Measurements from ENCODE around the gene PCDHGA4.
"Not testable (repeated sequence)": the region's sequence is repeated elsewhere in the genome, so short reads cannot be mapped to it uniquely, and the experiment has no call there.

The PCDHGA4 gene

DNA sequence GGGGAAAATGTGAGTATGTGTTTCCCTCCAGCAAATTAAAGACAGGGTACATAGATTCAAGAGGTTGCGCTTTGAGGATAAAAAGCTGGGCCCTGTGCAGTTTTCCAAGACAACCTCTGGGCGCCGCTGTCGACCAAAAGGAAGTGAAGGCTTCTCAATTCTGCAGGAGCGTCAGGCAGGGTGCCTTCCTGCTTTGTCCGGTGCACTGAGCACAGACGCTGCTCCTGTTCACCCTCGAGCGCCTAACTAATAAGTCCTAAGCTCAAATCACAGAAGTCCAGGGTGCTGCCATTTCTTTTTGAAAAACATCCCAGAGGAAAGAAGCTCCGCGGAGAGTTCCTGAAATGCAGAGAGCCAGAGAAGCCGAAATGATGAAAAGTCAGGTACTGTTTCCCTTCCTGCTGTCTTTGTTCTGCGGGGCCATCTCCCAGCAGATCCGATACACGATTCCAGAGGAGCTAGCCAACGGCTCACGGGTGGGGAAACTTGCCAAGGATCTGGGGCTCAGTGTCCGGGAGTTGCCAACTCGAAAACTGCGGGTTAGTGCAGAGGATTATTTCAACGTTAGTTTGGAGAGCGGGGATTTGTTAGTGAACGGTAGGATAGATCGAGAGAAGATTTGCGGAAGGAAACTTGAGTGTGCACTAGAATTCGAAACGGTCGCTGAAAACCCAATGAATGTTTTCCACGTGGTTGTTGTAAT is 4.8 kb upstream of the PCDHGA4 start, which contains the start of gene PCDHGB1:
PCDHGB1 (plus strand) TSS at position 183 of the 703 bp plus-strand sequence; CDS start at position 345, 162 bp downstream.
- peak; percentile 1 for DNase-seq

GRCh38 chr5:141351591-141351990 is 3.2 kb upstream of the PCDHGA4 start:
- no peak for DNase-seq

DNA sequence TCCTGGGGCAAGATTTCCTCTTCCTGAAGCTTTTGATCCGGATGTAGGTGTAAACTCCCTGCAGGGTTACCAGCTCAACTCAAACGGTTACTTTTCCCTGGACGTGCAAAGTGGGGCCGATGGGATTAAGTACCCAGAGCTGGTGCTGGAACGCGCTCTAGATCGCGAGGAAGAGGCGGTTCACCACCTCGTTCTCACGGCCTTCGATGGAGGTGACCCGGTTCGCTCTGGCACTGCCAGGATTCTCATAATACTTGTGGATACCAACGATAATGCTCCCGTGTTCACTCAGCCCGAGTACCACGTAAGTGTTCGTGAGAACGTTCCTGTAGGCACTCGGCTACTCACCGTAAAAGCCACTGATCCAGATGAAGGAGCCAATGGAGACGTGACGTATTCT is 820 bp downstream of the PCDHGA4 start:
- no peak for DNase-seq

- no peak for DNase-seq
Measured at GRCh38 chr5:141356133-141356532, 1.3 kb downstream of the PCDHGA4 start.

DNA sequence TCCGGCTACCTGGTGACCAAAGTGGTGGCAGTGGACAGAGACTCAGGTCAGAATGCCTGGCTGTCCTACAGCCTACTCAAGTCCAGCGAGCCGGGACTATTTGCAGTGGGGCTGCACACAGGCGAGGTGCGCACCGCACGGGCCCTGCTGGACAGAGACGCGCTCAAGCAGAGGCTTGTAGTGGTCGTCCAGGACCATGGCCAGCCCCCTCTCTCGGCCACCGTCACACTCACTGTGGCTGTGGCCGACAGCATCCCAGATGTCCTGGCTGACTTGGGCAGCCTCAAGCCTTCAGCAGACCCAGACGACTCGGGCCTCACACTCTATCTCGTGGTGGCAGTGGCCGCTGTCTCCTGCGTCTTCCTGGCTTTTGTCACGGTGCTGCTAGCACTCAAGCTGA is 2.1 kb downstream of the PCDHGA4 start:
- no peak for DNase-seq

- peak; percentile 29 for DNase-seq
Measured at GRCh38 chr5:141359790-141360426, 5.1 kb downstream of the PCDHGA4 start, which contains the start of gene PCDHGB2. Gene PCDHGB2, plus strand, starts transcription at chr5:141359994. Its CDS starts 142 bp downstream, at chr5:141360136.

GRCh38 chr5:141360685-141361084 is 5.9 kb downstream of the PCDHGA4 start:
- no peak for DNase-seq

DNA sequence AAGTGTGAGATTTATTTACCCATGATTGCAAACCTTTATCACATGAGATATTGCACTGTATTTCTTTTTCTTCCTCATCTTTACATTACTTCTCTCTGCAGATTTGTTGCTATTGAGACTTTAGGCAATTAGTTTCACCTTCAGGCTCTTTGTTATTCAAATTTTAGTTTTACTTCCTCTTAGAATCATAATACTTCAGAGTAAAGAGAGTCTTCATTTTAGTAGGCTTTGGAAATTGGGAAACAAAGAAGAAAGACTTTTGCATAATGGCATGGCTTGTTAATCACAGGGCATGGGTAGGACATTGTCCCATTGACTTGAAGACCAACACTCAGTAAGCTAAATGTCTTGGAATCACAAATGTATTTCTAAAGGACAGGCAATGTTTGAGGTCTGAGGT is 7.9 kb downstream of the PCDHGA4 start:
- no peak for DNase-seq

GRCh38 chr5:141363952-141364660 is 9.3 kb downstream of the PCDHGA4 start, which contains the start of gene PCDHGA5:
Gene PCDHGA5, plus strand, starts transcription at chr5:141364162. Its CDS starts 169 bp downstream, at chr5:141364331.
- no peak for DNase-seq

GRCh38 chr5:141366016-141366896 is 11.4 kb downstream of the PCDHGA4 start:
- no peak for DNase-seq

- no peak for DNase-seq
Measured at GRCh38 chr5:141369994-141370848, 15.4 kb downstream of the PCDHGA4 start, which contains the start of gene PCDHGB3. Gene PCDHGB3, plus strand, starts transcription at chr5:141370242. Its CDS starts 153 bp downstream, at chr5:141370395.

DNA sequence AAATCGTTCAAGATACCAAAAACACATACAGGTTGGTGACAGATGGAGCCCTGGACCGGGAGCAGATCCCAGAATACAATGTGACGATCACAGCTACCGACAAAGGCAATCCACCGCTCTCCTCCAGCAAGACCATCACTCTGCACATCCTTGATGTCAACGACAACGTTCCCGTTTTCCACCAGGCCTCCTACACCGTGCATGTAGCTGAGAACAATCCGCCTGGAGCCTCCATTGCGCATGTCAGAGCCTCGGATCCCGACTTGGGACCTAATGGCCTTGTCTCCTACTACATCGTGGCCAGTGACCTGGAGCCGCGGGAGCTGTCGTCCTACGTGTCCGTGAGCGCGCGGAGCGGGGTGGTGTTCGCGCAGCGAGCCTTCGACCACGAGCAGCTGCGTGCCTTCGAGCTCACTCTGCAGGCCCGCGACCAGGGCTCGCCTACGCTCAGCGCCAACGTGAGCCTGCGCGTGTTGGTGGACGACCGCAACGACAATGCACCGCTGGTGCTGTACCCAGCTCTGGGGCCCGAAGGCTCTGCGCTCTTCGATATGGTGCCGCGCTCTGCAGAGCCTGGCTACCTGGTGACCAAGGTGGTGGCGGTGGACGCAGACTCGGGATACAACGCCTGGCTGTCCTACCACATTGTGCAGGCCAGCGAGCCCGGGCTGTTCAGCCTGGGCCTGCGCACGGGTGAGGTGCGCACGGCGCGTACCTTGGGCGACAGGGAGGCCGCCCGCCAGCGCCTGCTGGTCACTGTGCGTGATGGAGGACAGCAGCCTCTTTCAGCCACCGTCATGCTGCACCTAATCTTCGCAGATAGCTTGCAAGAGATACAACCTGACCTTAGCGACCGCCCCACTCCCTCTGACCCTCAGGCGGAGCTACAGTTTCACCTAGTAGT is 17.0 kb downstream of the PCDHGA4 start:
- no peak for DNase-seq

DNA sequence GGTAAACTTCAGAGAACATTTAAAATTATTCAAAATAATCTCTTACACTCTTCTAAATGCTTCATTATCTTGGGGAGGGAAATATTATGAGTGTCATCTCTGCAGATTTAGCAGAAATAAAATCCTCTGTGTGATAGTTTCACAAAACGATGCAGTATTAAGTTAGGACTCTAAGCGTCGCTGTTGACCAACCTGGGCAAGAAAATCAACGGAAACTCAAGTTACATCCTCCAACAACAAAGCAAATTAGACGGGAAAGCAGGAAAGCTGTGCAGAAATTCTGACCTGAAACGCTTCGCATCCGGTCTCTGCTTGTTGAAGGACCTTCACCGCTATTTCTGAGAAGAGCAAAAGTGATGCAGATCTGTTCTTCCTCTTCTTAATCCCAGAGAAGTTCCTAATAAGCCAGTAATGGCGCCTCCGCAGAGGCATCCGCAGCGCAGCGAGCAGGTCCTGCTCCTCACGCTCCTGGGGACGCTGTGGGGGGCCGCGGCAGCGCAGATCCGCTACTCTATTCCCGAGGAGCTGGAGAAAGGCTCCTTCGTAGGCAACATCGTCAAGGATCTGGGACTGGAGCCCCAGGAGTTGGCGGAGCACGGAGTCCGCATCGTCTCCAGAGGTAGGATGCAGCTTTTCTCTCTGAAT is 19.0 kb downstream of the PCDHGA4 start, which contains the start of gene PCDHGA6:
PCDHGA6 (plus strand) TSS at position 219 of the 645 bp plus-strand sequence; CDS start at position 412, 193 bp downstream.
- DNase-seq: no peak

DNA sequence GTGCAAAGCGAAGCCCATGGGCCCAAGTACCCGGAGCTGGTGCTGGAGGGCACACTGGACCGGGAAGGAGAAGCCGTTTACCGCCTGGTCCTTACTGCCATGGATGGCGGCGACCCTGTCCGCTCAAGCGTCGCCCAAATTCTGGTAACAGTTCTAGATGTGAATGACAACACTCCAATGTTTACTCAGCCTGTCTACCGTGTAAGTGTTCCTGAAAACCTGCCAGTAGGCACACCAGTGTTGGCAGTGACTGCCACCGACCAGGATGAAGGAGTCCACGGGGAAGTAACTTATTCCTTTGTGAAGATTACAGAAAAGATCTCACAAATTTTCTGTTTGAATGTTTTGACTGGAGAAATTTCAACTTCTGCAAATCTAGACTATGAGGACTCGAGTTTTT is 19.8 kb downstream of the PCDHGA4 start:
- DNase-seq: no peak

DNA sequence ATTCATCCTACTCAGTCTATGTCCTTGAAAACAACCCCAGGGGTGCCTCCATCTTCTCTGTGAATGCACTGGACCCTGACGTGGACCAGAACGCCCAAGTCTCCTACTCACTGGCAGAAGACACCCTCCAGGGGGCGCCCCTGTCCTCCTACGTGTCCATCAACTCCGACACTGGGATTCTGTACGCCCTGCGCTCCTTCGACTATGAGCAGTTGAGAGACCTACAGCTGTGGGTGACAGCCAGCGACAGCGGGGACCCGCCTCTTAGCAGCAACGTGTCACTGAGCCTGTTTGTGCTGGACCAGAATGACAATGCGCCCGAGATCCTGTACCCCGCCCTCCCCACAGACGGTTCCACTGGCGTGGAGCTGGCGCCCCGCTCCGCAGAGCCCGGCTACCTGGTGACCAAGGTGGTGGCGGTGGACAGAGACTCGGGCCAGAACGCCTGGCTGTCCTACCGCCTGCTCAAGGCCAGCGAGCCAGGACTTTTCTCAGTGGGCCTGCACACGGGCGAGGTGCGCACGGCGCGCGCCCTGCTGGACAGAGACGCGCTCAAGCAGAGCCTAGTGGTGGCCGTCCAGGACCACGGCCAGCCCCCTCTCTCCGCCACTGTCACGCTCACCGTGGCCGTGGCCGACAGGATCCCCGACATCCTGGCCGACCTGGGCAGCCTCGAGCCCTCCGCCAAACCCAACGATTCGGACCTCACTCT is 20.8 kb downstream of the PCDHGA4 start:
- DNase-seq: not testable (repeated sequence)

- DNase-seq: no peak
Measured at GRCh38 chr5:141382469-141383294, 27.9 kb downstream of the PCDHGA4 start, which contains the start of gene PCDHGA7. Gene PCDHGA7, plus strand, starts transcription at chr5:141382742. Its CDS starts 158 bp downstream, at chr5:141382900.

GRCh38 chr5:141383345-141383744 is 28.5 kb downstream of the PCDHGA4 start:
- DNase-seq: no peak
